Dermis microvascular lymphatic vessel endothelial cell (primary cell): ENCODE measurements around the gene ABCD3. TPM values are rescaled to one million over a fixed set of nuclear protein-coding genes. Genes with fewer than 3 reads are reported as not detected.
A peak's percentile ranks its signal among the peaks of the same experiment; 100 is the strongest.

ENCODE experiments used
- DNase-seq, 2 donors: peaks; one replicate each; pipeline versions ENCODE4 v3.0.0 to v3.0.0-alpha.2; 2010; ENCODE audit warnings: low read depth in 2 of 2
- total RNA-seq: library from RNA; depleted of rRNA; stranded (reverse); fragments of >200 nt; gene quantifications from 2 replicates; pipeline ENCODE4 v1.2.1, GENCODE V29; 2014

Gene ABCD3
- total RNA-seq, 1 donor from 2014 or later, result 32.2 TPM

DNA sequence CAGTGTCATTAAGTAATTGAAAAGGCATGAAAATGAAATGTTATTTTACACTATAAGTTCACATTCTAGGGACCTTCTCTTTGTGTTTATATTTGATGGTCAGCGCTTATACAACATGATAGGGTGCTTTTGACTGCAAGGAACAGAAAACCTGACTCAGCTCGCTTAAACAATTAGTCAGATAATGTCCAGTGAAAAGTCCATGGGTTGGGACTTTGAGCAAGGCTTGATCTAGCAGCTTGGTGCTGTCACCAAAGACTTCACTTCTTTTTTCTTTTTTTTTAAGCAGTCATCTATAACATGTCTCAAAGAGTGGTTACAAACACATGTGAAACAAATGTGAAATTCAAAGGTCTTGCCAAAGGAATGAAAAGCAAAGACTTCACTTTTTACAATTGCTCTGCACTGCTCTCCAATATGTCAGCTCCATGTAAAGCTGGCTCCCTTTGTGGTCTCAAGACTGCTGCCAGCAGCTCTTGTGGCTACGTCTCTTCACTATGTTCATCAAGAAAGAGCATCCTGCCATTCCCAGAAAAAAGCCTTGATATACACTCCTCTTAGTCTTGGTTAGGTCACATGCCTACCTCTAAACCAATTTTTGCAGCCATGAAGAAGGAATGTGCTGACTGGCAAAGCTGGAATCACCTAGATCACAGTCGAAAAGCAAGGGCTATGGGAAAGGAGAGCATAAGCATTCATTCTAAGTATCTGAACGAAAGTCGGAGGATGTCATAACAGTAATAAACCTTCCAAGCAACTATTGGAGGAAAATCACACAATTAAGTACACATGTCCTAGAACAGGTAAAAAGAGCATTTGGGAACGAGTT, 108.2 kb downstream of the ABCD3 start:
- no peak for DNase-seq

DNA sequence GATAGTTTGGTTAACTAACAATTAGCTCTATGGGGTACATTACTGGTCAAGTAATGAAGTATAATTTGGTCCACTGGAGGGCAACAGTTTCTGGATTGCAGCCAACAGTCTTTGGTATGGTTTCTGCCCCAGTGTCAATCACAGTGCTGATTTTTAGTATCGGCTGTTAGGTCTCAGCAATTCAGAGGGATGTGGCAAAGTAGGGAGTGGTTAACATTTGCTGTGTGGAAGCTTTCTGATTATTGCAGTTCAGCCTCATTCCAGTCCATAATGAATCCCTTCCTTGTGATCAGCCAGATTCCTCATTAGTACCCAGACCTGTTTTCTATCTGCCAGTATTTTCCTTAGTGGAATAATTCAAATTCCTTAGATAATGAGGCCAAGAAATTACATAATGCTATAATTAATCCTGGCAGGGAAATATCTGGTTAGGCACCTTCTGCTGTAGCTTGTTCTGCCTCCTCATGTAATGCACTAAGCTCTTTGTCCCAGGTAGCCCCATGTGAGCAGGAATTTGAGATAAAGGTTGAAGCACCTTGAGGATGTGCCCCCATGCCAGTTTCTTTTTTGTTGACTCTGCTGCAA, 109.3 kb downstream of the ABCD3 start:
- peak in 1 of 2 donors; percentile 29 for DNase-seq

DNA sequence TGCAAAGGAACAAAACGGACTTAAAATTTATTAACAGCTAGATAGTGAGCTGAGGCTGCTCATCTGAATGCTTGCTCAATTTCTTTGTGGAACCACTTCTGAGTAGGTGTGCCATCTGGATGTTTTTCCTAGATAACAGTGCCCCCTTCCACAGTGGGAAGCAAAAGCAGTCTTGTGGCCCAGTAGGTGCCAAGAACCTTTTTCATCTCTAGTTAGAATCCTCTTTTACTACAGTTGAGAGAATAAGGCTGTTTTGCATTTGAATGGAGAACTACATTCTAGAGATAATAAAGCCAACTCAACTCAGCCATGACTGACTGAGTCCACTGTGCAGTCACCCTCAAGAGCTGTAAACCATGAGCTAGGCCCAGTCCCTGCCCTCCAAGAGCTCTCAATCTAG, 110.1 kb downstream of the ABCD3 start:
- DNase-seq, result no peak

- no peak for DNase-seq
Measured at GRCh38 chr1:94528826-94529225, 110.6 kb downstream of the ABCD3 start.

DNA sequence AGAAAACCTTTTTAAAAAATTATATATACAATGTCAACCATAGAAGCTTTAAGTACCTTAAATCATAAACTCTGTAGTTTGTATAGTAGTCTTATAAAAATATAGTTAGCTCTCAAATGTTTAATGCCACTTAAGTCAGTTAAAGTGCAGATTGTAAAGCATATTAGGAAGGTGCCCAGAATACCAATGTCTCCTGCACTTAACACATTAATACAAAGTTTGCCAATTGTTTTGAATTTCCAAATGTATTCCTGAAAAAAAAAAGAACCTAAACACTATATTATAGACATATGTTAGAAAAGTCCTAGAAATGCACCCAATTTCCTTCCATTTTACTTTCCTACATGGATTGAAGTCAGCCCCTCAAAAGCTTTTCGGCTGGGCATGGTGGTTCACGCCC, 111.2 kb downstream of the ABCD3 start:
- no peak for DNase-seq

- DNase-seq, result no peak
Measured at GRCh38 chr1:94530373-94530878, 112.2 kb downstream of the ABCD3 start.

DNA sequence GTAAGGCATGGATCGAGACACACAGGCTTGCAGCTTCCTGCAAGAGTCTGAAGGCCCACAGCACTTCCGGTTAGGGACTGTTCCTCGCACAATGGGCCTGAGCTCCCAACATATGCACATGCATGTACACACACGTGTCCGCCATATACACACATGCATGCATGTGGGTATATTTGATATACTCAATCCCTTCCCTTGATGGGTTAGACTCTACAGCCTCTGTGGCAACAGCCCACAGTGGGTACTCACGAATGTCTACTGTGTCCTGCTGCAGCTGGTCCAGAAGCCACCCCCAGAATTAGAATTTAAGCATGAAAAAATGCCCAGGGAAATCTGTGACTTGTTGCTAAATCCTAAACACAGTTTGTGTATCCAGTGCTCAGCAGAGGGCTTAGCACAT, 113.5 kb downstream of the ABCD3 start:
- no peak for DNase-seq

DNA sequence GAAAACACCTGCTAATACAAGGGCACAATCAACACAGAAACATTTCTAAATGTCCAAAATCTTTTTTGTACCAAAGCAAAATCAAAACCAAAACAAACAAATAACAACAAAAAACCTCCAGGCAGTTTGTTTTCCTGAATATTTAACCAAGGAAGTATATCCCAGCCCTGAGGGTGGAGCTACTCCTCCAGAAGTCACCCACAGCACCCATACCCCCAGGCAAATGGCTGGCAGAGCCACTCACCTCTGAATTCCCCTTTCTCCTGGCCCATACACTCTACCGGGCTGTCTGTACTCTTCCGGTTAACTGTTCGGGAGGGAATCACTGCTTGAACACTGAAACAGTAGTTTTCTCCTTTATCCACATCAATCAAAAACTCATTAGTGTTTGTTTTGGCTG, 113.9 kb downstream of the ABCD3 start:
- DNase-seq, result no peak

DNA sequence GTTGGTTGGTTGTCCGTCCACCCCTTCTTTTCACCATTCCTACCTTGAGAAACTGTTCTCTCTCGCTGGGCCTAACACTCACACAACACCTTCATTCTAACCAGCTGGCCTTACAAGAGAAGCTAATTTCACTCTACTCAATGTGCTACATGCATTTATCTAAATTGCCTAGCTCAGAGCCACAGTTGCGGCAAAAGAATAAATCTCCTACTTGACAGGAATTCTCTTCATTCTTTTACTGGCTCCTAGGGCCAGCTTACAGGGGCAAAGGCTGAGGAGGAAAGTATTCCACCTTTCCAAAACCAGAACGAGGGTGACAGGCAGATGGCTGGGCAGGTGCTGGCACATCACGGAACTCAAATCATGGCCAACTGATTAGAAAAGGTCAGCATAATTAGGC, 116.9 kb downstream of the ABCD3 start:
- DNase-seq, result no peak

GRCh38 chr1:94535879-94536278, 117.7 kb downstream of the ABCD3 start:
- DNase-seq, result no peak

DNA sequence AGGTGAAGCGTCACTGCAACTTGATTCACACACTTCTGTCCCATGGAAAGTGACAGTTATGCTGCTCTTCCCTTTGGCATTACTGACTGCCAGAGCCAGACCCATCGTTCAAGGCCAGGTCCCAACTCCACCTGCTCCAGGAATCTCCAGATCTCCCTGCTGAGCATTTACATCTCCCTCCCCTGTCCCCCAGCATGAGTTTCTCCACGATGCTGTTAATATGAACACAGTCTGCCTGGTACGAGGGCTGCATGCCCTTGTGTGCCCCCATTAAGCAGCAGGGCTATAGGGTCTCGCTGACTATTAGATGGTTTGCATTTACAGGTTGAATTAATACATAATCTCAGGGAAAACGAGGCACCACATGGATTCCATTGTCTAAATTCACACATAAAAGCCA, 119.1 kb downstream of the ABCD3 start:
- no peak for DNase-seq

- DNase-seq, result no peak
Measured at GRCh38 chr1:94538243-94538827, 120.1 kb downstream of the ABCD3 start.

- no peak for DNase-seq
Measured at GRCh38 chr1:94539496-94539895, 121.3 kb downstream of the ABCD3 start.

- DNase-seq, result no peak
Measured at GRCh38 chr1:94540440-94541245, 122.5 kb downstream of the ABCD3 start.

- DNase-seq, result peak; percentile 75 to 87
Measured at GRCh38 chr1:94541246-94542087, 123.3 kb downstream of the ABCD3 start, which contains the start of gene F3. F3 (minus strand) TSS chr1:94541759; CDS start chr1:94541636, 123 bp downstream.

- DNase-seq, result peak; percentile 12 to 14
Measured at GRCh38 chr1:94542088-94542870, 124.1 kb downstream of the ABCD3 start.

GRCh38 chr1:94543001-94543400, 124.8 kb downstream of the ABCD3 start:
- DNase-seq, result no peak

DNA sequence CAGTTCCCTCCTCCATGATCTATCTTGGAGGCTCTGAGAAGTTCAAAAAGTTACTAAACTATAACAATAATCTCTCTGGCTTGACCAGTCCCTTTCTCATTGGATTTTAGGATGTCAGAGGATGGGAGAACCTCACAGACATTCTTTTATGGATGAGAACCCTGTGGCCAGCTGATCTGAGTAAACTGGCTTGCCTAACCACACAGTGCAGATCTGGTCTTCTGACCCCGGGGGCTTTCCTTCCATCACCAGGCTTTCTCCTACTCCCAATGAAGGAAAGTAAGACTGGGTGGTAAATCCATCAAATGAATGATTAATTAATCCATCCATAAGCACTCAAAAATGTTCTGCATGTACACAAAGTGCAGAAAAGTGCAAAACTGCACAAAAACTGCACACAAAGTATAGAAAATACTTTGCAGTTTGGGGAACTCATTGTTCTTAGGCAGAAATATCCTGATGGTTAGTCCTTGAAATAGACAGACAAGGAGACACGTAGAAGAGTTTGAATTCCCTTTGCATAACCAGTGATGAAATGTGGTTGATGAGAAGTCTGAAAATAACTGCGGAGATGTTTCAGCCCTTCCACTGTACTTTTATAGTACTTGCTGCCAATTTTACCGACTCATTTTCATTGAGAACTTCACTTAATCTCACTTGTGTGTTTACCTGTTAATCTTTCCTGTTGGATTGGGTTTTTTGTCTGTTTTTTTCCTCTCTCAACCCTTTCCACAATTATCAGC, 125.9 kb downstream of the ABCD3 start:
- DNase-seq, result no peak
